HL-60 (cell line): ENCODE data around the gene B4GALT2.

Source experiments
- DNase-seq, 2 experiments: peaks; one replicate each; pipeline ENCODE4 v3.0.0-alpha.2; 2010 to 2020; ENCODE audit warnings: low read depth in 1 of 2, low spot score in 1 of 2
- H3K27ac ChIP-seq: fragments of 250-450 bp; sonication (Bioruptor Pico); replicated peaks from 2 replicates; pipeline ENCODE4 v1.5.1; 2020; ENCODE audit warnings: mild to moderate bottlenecking, moderate library complexity
- H3K27me3 ChIP-seq: fragments of 250-450 bp; sonication (Bioruptor Pico); 2 replicates; pipeline ENCODE4 v1.5.1; 2021; ENCODE audit warnings: mild to moderate bottlenecking, moderate library complexity; ENCODE audit not compliant: insufficient read depth, poor library complexity, severe bottlenecking
- H3K4me3 ChIP-seq: replicated peaks from 2 replicates; pipeline ENCODE4 v1.5.1; 2011; ENCODE audit warnings: mild to moderate bottlenecking, control low read depth, low read length; ENCODE audit not compliant: insufficient read depth
- CTCF ChIP-seq: IDR thresholded peaks from one replicate; pipeline ENCODE4 v1.5.1; 2011; ENCODE audit warnings: low read length, control low read depth, inconsistent platforms; ENCODE audit not compliant: insufficient read depth
- GABPA ChIP-seq: IDR thresholded peaks from 2 replicates; pipeline ENCODE4 v1.6.1; 2012; ENCODE audit warnings: low read depth
- POLR2AphosphoS5 ChIP-seq: IDR thresholded peaks from 2 replicates; pipeline ENCODE4 v1.6.1; 2012; ENCODE audit warnings: low read depth
- SPI1 ChIP-seq: IDR thresholded peaks from 2 replicates; pipeline ENCODE4 v1.6.1; 2012; ENCODE audit warnings: low read depth, mild to moderate bottlenecking, borderline replicate concordance
- TF ChIP-seq, protein P1 (sequence below): IDR thresholded peaks from 2 replicates; pipeline ENCODE4 v1.6.1; 2012; ENCODE audit warnings: low read depth; ENCODE audit not compliant: insufficient replicate concordance

The B4GALT2 gene

GRCh38 chr1:43976890-43977289 lies 2.1 kb upstream of the B4GALT2 start:
- no peak for DNase-seq
- TF ChIP-seq POLR2AphosphoS5 (0 out of 2 replicates have a peak, but pooled peaks have one; percentile 19), CTCF (no peak)
- H3K27ac ChIP-seq = no peak overlapping the region
- no peaks in the 10 kb centered on the region for H3K27me3 ChIP-seq
- peak overlapping the region; percentile 75 for H3K4me3 ChIP-seq

- no peak for TF ChIP-seq CTCF
- no peak for DNase-seq
- H3K27ac ChIP-seq = peak overlapping the region; percentile 54; the same call in 1 of the 2 replicates
- H3K27me3 ChIP-seq = no peaks in the 10 kb centered on the region
- H3K4me3 ChIP-seq = peak overlapping the region; percentile 75
These were observed 1.4 kb upstream of the B4GALT2 start for GRCh38 chr1:43977376-43978263.

DNA sequence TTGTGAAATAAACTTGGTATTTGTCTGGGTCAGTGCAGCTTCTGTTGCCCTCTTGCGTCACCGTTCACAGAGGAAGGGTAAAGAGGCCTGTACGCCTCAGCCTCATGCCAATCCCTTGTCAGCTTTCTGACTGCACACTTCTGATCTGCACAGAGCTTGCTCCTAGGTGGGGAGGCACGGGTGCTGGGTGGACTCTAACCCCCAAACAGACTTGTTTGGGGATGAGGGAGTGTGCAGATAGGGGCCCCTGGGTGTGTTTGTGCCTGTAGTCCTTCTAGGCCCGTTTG lies 803 bp upstream of the B4GALT2 start:
- peak; percentile 57 to 81 for DNase-seq
- no peaks in the 10 kb centered on the region for H3K27me3 ChIP-seq
- H3K4me3 ChIP-seq = peak overlapping the region; percentile 52
- TF ChIP-seq SPI1 (no peak), CTCF (no peak), GABPA (no peak), POLR2AphosphoS5 (no peak)
- TF ChIP-seq, protein P1, sequence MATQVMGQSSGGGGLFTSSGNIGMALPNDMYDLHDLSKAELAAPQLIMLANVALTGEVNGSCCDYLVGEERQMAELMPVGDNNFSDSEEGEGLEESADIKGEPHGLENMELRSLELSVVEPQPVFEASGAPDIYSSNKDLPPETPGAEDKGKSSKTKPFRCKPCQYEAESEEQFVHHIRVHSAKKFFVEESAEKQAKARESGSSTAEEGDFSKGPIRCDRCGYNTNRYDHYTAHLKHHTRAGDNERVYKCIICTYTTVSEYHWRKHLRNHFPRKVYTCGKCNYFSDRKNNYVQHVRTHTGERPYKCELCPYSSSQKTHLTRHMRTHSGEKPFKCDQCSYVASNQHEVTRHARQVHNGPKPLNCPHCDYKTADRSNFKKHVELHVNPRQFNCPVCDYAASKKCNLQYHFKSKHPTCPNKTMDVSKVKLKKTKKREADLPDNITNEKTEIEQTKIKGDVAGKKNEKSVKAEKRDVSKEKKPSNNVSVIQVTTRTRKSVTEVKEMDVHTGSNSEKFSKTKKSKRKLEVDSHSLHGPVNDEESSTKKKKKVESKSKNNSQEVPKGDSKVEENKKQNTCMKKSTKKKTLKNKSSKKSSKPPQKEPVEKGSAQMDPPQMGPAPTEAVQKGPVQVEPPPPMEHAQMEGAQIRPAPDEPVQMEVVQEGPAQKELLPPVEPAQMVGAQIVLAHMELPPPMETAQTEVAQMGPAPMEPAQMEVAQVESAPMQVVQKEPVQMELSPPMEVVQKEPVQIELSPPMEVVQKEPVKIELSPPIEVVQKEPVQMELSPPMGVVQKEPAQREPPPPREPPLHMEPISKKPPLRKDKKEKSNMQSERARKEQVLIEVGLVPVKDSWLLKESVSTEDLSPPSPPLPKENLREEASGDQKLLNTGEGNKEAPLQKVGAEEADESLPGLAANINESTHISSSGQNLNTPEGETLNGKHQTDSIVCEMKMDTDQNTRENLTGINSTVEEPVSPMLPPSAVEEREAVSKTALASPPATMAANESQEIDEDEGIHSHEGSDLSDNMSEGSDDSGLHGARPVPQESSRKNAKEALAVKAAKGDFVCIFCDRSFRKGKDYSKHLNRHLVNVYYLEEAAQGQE = no peak
- peak overlapping the region; percentile 54 for H3K27ac ChIP-seq

GRCh38 chr1:43979261-43979527 lies 184 bp downstream of the B4GALT2 start:
- no peak for TF ChIP-seq SPI1
- no peak for TF ChIP-seq GABPA
- TF ChIP-seq CTCF = no peak
- TF ChIP-seq POLR2AphosphoS5 = no peak
- TF ChIP-seq, protein P1 = no peak
- H3K4me3 ChIP-seq = peak overlapping the region; percentile 63
- no peak for DNase-seq
- H3K27ac ChIP-seq = no peak overlapping the region; the same call in 1 of the 2 replicates
- H3K27me3 ChIP-seq = no peaks in the 10 kb centered on the region
